Stimulated activated CD4-positive, alpha-beta T cell treated with anti-CD3 and anti-CD28 coated beads, Interleukin-4, amount 100 ng/mL, for 24 hours (primary cell): Measurements from ENCODE around the gene CCDC12.
"Not testable (repeated sequence)": the region's sequence is repeated elsewhere in the genome, so short reads cannot be mapped to it uniquely, and the experiment has no call there.

Experiments used
- DNase-seq: peaks from one replicate; pipeline ENCODE4 v3.0.0-alpha.2; 2020

Gene CCDC12

DNA sequence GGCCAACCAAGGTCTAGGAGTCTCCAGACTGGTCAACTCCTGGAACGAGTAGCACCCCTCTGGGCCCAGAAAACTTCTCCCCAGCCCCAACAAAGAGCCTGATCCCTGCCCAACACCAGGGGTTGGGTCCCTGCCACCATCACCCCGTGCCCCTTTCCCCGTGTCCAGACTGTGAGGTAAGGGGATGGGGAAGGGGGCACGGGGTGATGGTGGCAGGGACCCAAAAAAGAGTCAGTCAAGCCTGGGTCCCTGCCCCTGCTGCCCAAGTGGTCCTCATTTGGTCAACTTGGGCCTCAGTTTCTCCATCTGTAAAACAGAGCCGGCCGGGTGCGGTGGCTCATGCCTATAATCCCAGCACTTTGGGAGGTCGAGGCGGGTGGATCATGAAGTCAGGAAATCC is 1.8 kb upstream of the CCDC12 start:
- no peak for DNase-seq

DNA sequence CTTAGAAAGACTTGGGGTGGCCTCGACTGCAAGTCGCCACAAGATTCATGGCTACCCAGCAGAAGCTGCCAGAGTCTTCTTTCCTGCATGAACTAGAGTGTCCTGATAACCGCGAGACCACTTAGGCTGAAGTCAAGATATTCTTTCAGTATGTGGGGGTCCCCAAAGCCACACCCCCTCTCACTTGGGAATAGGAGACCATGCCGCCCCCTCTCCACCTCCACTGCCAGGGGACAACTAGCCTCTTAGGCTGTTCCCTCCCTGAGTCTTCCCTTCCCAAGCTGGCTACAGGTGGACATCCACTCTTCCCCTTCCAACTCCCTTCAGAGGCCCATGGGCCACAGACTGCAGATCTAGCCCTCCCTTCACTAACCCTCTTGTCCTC is 1.3 kb upstream of the CCDC12 start:
- no peak for DNase-seq

DNA sequence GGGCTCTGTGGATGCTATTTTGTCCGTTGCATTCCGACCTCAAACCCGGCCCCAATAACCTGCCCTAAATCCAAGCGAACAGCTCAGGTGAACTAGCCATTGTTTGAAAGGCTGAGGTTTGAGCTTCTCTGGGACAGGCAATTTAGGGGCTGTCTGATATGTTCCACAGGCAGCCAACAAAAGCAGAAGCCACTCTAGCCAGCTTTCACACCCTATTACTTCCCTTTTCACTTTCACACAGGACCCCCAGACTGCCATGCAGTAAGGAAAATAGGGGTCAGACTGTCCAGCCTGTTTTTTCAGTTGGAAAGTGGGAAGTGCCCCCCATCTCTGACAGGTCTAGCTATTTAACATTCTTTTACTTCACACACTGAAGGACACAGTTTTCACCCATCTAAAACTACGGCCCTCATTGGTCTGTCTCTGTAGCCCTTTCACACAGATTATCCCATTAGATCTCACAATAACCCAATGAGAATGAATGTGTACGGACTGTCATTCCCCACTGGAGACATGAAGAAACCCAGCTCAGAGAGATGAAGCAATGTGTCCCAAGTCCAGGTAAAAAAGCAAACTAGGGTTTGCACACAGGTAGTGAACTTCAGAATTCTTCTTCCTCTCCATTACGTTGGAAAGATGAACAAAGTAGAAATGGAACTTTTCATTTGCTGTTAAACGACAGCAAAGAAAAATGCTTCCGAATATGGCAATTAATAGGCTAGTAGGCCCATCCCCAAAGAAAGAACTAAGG is 1.9 kb downstream of the CCDC12 start:
- DNase-seq = no peak

DNA sequence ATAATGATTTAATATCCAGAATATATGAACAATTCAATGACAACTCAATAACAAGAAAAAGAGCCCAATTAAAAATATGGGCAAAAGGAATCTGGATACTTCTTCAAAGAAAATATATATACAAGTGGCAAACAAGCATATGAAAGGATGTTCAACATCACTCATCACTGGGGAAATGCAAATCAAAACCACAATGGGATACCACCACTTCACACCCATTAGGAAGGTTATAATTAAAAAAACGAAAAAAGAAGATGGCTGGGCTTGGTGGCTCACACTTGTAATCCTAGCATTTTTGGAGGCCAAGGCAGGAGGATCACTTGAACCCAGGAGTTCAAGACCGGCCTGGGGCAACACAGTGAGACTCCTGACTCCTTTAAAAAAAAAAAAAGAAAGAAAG is 4.1 kb downstream of the CCDC12 start:
- no peak for DNase-seq

DNA sequence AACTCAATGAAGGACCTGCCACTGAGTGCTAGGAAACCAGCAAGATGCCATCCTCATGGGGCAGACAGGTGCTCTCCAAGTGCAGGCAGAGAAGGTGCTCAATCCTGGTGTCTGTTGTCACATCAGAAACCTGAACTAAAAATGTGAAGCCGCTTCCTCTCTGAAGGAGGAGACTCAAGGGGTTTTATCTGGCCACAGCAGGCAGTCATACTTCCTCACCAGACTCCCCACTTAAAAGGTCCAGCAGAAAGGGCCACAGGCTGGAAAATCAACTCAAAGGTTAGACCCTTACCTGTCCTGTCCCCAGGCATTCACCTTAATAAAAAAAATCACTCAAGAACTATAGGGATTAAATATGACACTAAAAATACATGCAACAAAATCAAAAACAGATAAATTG is 4.8 kb downstream of the CCDC12 start:
- DNase-seq = no peak

DNA sequence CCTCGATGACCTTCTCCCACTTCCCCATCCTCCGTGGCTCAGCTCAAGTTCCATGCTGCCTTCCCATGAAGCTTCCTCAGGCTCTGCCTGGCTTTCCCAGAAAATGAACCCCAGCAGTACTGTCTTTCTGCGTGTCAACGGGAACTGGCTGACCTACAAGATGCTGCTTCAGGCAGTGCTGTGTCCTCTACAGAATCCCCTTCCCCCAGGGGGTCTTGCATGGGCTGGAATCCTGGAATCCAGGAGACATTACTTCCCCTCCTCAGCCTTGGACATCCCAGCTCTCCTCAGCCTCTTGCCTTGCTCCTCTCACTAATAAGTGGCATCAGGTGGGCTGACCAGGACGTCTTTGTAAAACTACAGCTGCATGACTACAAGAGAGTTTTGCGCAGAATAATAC is 5.4 kb downstream of the CCDC12 start:
- DNase-seq = no peak

DNA sequence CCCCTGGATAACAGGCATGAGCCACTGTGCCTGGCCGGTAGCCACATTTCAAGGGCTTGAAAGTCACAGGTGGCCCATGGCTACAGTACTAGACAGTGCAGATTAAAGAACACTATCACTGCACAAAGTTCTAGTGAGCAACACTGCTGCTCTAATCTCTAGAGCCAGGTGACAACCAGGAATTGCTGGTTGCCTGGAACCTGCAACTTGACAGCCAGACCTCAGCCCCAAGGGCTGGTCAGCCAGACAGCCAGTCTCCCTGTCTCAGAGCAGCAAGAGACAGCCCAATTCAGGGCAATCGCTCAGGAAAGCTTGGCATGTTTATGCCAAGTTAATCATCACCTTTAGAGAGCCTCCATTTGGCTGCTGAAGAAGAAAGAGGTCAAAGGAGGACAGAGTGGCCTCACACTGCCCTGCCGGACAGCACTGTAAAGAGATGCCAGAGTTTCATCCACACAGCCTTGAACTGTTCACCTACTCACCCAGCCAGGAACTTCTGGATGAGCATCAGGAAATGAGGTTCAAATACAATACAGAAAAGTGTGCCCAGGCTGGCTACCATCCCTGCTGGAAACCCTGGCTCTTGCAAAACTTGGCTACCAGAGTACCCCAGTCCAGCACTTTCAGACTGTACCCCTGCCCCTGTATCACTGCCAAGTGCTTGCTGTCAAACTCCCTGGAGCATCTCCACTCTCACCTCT is 6.0 kb downstream of the CCDC12 start:
- DNase-seq = no peak

DNA sequence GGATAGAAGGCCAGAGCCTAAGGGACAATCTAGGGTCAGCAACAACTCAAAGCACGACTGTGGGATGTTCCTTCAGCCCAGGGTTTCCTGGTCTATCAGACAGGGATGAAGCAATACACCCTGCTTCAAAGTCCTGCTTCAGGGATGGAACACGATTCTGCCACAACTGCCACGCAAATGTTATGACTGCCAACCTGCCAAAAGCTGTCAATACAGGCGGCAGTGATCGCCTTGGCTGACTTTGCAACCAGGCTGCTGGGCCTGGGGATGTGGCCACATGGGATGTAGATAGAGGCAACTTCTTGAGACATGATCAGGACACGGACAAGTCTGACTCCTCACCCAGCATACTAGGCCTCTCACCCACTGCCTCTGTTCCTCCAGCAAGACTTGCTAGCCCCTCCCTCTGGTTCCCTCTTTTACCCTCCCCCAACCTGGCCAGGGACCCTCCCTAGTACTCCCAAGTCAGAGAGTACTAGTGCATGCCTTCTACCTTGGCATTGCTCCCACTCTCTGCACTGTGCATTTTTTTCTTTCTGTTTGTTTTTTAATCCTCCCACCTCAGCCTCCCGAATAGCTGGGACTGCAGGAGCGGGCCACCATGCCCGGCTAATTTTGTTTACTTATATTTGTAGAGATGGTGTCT is 7.6 kb downstream of the CCDC12 start:
- DNase-seq = no peak

DNA sequence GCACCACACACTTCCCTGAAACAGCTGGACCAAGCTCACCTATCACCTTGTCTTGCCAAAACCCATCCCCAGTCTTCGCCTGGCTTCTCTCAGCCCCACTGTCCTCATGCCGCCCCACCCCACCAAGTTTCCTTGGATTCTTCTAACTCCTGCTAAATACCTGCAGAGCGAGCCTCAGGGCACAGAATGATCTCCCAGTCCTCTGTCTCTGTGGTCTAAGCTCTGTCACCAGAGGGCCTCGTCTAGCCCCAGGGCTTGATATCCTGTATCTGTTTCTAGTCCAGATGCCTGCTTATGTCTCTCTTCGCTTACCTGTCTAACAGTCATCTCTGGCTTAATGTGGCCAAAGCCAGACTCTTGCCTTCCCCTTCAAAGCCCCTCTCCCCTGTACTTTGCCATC is 9.7 kb downstream of the CCDC12 start:
- DNase-seq = no peak

DNA sequence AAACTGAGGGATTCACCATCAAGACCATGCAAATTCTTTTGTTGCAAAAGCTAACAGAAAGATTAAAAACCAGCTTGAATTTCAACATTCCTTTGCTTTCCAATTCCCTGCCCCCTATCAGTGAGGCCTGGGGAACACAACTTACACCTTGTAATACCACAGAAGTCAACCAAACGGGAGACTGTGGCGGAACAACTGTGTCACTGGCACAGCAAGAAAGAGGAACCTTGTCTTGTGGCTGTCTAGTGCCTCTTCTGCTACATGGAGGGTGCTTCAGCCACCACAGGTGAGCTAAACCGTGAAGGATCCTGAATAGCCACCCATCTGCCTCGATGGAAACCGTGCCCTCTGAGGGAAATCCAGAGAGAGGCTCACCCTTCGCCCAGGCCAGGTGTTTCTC is 11.4 kb downstream of the CCDC12 start:
- no peak for DNase-seq

DNA sequence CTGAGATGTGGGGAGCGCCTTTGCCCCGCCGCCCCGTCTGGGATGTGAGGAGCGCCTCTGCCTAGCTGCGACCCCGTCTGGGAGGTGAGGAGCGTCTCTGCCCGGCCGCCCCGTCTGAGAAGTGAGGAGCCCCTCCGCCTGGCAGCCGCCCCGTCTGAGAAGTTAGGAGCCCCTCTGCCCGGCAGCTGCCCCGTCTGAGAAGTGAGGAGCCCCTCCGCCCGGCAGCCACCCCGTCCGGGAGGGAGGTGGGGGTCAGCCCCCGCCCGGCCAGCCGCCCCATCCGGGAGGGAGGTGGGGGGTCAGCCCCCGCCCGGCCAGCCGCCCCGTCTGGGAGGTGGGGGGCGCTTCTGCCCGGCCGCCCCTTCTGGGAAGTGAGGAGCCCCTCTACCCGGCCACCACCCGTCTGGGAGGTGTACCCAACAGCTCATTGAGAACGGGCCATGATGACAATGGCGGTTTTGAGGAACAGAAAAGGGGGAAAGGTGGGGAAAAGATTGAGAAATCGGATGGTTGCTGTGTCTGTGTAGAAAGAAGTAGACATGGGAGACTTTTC is 12.4 kb downstream of the CCDC12 start:
- DNase-seq = not testable (repeated sequence)

DNA sequence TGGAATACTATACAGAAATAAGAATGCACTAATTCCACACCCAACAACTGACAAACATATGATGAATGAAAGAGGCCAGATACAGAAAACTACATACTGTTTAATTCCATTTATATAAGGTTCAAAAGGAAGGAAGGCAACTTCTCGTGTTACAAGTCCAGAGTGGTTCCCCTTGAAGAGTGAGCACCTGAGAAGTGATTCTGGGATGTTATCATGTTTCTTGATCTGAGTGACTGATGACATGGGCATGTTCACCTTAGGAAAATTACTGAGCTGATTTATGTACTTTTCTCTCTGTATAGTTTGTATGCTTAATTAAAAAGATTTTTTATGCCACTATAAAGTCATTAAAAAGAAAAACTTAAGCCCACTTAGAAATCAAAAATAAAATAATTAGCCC is 13.6 kb downstream of the CCDC12 start:
- DNase-seq = no peak

DNA sequence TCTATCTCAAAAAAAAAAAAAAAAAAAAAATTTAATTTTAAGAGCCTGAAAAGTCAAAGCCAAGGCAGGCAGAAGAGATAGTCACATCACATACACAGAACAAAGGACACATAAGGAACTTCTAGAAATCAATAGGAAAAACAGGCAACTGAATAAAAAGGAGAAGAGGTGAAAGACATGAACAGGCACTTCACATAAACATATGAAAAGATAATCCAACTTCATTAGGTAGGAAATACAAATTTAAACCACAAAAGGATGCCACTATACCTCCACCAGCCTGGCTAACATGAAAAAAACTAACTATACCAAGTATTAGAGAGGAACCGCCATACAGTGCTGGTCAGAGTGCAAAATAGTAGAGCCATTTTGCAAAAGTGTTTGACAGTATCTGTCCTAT is 14.1 kb downstream of the CCDC12 start:
- no peak for DNase-seq

DNA sequence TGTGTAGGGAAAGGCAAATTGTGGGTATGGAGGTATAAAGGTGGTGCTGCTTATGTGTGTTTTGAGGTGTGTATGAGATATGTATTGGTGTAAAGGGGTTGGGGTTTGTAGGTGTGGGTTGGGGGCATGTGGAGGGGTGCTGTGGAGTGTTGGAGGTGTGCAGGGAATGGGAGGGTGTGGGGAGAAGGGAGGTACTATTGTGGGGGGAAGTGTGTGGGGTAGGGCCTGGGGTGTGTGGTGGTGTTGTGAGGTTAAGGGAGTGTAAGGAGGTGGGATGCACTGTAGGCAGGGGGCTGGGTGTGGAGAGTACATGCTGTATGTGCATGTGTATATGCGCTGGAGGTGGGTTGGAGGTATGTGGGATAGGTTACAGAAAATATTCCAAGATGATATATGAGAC is 15.7 kb downstream of the CCDC12 start:
- no peak for DNase-seq

DNA sequence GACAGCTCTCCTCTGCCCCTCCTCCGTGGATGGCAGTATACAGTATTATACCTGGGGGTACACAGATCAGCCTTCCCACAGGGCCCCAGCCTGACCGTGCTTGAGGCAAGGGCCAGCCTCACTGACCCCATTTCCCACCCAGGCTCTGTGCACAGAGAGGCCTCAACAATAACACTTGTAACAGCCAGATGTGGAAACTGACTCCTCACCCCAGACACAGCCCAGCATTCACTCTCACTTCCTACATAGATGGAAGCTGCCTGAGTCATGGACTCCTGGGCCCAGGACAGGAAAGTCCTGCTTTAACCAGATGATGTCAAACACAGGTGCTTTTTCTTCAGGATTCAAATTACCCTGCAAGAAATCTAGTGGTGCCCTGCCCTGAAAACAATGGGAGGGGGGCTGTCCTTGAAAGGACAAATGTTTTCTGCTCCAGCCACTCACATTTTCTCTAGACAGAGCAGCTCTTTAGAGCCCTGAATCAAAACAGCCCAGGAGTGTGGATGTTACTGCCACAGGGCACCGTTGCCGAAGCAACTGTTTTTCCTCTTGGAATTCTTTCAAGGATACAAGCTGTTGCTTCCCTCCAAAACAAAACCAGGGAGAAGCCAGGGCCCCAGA is 16.4 kb downstream of the CCDC12 start:
- no peak for DNase-seq

DNA sequence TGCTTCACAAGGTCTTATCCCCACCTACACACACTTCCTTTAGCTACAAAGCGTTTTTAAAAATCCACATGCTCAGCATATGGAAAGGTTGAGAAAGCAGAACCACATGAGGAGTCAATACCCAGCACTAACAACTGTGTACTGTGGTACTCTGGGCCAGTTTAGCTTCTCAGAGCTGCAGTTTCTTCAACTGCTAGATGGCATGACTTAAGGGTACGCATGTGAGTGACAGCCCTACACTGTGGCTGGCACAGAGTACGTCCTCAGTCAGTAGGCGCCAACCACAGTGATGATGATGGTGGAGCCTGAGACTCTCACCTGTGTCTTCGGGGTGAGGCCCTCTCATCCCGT is 17.4 kb downstream of the CCDC12 start:
- DNase-seq = peak; percentile 63

DNA sequence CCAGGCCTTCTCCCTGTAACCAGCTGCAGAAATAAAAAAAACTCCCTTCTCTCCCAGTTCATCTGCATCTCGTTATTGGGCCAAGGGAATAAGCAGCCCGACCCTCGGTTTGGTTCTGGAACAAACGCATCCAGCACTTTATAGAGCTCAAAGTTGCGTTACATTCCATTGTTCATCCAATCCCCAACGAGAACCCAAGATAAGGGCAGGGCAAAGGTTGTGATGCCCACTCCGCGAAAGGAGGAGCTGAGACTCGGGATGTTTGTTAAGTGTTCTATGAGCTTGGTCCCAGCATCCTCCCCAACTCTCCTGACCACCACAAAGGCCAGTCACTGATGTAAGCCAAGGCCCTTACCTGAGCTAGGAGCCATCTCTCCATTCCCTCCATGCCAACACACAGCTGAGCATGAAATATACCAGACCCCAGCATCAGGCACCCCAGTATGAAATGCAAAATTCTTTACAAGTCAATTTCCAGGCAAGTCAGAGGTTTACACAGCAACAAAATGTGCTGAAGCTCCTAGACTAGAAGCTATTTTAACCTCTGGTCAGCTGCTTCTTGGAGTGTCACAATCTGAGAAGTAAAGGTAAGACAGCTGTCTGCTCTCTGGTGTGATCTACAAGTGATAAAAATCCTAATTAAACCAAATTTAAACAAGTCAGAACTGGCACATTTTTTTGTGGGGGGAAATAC is 17.9 kb downstream of the CCDC12 start:
- DNase-seq = no peak

DNA sequence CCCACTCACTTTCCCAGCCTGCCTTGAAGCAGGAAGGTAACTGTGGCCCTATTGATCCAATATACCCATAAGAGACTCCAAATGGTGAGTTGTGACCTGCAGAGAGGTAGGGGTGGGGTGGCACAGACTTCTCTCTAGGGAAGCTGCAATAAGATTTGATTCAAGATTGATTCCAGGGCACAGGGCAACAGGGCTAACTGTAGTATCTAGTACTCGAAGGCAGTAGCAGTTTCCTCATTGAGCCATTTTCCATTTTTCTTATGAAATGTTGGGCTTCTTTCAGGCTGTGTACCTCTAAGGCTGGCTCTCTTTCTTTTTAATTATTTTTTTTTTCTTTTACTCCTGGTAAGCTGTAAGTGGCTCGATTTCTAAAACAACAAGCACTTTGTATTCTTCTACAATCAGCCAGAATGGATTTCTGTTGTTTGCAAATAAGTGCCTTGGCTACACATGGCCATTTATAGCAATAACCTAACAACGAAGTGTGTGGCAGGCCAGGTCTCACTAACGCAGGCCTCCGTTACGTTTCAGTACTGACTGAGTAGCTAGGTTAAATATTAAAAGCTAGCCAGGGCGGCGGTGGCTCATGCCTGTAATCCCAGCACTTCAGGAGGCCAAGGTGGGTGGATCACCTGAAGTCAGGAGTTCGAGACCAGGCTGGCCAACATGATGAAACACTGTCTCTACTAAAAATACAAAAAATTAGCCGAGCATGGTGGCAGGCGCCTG is 19.3 kb downstream of the CCDC12 start:
- DNase-seq = no peak

DNA sequence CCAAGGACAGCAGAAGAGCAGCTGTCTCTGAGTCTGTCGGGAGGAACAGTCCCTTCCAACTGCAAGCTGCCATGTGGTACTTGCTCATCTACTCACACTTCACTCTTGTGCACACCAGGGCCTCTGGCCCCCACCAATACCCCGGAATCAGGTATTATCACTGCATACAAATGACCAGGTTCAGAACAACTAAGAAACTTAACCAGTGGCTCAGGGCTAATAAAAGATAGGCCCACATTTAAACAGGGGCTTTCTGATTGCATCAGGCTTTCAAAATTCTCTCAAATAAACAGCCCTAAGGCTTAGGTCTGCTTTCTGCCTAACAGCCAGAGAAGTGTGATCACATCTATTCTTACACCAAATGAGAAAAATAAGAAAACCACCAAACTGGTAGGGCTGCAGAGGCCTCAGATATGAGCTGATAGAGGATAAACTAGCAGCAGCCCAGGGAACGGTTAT is 20.7 kb downstream of the CCDC12 start:
- DNase-seq = no peak

DNA sequence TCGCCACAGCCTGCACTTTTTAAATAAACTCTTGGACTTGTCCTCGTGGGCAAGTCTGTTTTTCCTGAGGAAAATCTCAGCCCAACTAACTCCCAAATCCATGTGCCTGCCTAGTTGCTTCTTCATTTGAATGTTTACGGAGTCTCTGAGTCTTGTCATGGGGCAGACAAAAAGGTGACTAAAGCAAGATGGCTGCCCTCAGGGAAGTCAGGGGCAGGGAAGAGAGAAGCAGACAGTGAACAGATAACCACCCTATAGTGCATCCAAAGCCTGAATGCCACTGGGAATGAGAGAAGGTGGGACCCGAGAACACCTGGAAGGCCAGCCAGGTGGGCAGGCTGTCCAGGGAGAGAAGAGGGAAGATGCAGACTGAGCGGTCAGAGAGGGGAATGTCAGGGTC is 21.4 kb downstream of the CCDC12 start:
- DNase-seq = no peak

DNA sequence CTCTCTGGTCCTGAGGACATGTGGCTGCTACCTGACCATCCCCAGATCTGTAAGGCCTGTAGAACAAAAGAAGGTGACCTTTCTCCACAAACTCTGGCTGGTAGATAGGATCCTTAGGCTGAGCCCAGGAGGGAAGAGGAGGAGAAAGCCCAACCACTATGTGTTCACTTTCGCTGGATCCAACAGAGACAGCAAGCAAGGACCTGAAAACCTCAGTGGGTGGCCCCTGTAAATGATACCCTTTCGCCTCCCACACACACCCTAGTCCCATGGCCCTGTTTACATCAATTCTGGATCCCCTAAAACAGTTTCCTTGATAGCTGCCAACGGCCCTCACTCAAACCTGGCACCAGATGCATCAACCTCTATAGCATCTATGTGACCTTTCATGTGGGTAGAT is 22.4 kb downstream of the CCDC12 start:
- no peak for DNase-seq
